ENCODE data around the gene IDE.
"Not testable (repeated sequence)": the region's sequence is repeated elsewhere in the genome, so short reads cannot be mapped to it uniquely, and the experiment has no call there.

The IDE gene

DNA sequence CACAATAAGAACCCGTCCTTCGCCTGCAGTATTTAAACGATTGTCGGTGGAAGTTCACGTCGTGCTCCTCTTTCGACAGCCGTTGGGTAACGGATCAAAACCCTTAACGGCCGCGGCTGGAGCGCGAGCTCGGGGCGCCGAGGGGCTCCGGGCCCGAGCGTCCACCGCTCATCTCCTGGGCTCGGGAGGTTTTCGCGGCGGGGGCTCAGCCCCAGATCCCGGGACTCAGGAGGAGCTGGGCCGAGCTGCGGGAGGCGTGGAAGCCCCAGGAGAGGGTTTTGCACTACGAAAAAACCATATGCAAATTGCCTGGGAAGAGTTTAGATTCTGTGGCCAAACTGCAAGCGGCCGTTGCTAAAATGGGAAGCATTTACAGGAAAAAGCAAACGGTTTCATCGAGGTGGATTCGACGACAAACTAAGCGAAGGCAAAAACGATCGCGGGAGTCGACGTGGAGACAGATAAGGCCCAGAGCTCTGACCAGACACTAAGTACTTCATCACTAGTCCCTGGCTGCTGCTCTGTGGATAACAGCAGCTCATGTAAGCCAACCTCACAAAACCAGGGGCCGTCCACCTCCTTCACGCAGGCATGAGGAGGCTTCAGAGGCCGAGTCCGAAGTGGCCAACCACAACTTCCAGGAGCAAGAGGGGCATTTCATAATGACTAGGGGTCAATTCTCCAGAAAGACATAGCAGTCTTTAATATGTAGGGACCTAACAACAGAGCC, 153.2 kb downstream of the IDE start:
- DNase-seq = no peak

DNA sequence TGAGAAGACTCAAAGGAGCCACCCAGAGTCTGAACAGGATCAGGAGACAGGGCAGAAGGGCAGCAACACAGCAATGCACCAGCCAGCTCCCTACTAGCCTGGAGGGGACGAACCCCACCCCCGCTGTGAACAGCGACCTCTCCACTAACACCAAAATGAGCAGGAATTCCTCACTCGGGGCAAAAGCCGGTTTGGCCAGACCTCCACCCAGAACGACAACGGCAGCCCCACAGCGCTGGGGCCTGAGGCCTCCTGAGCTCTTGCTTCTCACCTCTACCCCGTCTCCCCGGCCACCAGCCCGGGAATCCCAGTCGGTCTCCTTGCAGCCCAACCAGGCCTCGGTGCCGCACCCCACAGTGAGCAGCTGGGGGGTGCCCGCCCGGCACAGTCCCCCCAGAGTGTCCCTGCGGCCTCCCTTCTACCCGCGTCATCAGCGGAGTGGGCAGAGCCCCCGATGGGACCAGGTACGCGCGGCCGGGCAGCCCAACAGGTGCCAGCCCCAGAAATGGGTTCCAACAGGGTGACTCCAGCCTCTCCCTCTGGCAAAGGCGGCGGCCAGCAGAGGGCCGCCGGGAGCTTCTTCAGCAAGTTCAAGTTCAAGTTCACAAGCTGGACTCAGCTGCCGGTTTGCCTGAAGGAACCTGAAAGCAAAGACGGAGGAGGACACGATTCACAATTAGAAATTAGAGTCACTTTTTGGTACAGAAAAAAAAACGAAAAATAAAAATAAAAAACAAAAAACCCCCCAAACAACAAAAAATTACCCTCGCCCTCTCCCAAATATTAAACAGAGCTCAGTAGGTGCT, 153.9 kb downstream of the IDE start:
- peak in 12 of 56 donors; percentile 2 to 18 (median 8) for DNase-seq

DNA sequence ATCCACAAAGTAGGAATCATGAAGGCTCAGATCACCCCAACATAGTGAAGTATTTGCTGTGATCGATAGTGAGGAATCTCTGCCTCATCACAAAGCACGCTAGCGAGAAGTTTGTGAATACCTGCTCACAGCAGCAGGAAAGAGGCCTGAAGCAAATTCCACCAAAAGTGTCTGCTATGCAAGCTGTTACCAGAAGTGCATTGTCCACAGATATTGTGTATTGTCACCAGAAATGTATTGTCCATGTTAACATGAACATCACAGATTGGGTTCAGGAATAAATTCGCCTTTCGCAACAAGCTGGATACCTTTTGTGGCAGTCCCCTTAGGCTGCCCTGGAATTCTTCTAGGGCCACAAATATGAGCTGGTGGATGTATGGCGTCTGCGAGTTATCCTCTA, 155.0 kb downstream of the IDE start:
- DNase-seq = no peak

DNA sequence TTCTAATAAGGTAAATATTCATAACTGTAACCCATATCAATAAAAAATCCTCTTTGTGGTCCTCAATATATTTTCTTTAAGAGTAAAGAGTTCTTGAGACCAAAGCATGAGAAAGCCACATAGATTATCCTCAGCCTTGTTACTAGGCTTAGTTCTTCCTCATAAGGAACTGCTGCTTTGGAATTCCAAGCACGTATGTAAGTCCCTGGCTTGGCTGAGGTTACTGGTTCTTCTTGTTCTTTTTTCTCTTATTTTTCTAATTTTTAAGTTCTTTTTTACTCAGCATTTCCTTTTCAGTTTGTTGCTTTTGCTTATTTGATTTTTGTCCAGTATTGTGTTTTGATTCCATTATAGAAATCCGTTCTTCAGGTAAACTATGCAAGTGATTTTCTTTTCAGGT, 155.7 kb downstream of the IDE start:
- no peak for DNase-seq

DNA sequence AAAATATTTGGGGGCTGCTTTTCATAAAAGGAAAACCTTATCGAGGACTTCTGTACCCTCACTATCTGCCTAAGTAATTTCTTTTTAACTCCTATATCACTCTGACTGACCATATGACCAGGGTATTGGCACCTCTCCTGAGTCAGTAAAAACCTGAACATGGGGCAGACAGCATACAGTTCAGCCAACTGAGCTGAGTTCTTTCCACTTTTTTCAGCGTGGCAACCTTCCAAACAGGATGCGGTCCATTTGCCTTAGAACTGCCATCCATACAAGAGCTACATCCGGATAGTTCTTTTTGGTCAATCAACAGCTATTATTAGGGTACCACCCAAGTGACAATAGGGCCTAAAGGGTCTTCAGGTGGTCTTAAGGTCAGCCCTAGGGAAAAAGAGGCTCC, 160.4 kb downstream of the IDE start:
- DNase-seq = no peak

DNA sequence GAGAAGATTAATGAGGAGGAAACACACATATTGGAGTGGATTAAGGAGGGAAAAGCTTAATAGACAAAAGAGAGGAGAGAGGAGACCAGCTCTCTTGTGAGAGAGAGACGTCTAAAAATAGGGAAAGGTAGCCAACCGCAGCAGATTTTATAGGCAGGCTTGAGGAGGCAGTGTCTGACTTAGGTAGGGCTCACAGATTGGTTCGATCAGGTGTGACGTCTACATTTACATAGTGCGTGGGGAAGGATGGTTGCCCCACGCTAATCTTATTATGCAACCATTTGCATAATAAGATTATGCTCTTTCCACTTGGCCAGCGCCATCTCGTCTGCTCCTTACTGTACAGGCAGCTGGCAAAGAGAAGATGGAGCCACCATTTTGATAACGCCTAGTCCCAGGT, 160.9 kb downstream of the IDE start:
- DNase-seq = no peak

DNA sequence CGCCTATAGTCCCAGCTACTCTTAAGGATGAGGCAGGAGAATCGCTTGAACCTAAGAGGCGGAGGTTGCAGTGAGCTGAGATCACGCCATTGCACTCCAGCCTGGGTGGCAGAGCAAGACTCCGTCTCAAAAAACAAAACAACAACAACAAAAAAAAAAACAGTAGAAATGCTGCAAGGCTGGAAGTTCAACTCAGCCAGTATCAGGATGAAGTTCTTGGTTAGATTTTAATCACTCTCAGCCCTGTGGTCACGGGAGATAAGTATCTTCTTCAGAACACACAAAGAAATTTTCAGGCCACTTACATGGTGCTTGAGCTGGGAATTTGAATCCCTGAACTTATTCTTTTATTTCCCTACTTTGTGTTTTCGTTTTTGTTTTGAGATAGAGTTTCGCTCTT, 162.5 kb downstream of the IDE start:
- DNase-seq = no peak

DNA sequence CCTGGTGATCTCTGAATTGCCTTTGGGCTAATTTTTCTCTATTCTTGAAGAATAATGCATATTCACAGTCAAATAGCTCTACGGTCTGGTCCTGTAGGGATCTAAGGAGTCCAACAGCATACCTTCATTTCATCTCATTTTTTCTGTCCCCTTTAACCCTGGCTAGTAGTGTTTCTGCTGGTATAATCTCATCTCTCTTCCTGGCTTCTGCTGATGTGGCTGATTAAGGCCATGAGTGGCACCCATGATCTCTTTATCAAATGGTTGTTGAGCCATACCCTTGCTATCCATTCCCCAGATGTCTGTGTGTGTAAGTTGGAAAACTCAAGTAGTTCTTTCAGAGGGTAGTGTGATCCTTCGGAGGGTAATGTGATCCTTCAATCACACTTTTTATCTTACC, 163.4 kb downstream of the IDE start:
- DNase-seq = no peak

DNA sequence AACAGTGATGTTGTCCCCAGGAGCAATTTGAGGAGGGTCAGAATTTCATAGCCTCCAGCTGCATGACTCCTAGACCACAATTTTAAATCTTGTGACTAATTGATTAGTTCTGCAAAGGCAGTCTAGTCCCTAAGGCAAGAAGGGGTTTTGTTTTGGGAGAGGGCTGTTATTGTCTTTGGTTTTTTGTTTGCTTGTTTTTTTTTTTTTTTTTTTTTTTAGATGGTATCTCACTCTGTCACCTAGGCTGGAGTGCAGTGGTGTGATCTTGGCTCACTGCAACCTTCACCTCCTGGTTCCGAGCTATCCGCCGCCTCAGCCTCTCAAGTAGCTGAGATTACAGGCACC, 165.9 kb downstream of the IDE start:
- DNase-seq = no peak

DNA sequence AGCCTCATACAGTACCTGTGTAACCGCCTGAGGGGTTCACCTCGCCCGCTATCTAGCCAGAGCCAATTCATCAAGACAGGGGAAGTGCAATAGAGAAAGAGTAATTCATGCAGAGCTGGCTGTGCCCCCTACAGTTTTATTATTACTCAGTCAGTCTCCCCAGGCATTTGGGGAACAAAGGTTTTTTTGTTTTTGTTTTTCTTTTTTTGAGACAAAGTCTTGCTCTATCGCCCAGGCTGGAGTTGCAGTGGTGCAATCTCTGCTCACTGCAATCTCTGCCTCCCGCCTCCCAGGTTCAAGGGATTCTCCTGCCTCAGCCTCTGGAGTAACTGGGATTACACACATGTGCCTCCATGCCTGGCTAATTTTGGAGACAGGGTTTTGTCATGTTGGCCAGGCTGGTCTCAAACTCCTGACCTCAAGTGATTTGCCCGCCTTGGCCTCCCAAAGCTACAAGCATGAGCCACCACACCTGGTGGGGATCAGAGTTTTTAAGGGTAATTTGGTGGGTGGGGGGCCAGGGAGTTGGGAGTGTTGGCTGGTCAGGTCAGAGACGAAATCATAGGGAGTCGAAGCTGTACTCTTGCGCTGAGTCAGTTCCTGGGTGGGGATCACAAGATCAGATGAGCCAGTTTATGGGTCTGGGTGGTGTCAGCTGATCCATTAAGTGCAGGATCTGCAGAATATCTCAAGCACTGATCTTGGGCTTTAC, 166.4 kb downstream of the IDE start:
- DNase-seq = peak in 1 of 56 donors; percentile 32

DNA sequence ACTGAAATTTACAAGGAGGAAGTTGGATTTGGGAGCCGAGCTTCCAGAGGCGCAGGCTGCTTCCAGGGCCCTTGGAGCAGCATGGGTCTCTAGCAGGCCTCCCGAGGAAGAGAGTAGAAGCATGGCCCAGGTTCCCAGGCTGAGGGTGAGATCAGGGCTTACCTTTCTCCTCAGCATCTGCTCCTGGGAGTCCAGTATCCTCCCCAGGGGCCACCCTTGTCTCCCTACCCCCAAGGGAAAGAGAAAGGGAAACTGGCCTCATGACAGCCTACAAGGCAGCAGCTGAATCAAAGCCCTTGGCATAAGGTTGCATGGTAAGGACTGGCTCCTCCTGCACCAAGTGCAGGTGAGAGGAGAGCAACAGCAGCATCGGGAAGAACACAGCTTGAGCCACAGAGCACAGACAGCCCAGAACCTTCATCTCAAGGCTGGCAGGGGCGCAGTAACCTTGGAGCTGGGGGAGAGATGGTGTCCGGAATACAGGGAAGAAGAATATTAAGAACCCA, 168.4 kb downstream of the IDE start:
- DNase-seq = no peak

DNA sequence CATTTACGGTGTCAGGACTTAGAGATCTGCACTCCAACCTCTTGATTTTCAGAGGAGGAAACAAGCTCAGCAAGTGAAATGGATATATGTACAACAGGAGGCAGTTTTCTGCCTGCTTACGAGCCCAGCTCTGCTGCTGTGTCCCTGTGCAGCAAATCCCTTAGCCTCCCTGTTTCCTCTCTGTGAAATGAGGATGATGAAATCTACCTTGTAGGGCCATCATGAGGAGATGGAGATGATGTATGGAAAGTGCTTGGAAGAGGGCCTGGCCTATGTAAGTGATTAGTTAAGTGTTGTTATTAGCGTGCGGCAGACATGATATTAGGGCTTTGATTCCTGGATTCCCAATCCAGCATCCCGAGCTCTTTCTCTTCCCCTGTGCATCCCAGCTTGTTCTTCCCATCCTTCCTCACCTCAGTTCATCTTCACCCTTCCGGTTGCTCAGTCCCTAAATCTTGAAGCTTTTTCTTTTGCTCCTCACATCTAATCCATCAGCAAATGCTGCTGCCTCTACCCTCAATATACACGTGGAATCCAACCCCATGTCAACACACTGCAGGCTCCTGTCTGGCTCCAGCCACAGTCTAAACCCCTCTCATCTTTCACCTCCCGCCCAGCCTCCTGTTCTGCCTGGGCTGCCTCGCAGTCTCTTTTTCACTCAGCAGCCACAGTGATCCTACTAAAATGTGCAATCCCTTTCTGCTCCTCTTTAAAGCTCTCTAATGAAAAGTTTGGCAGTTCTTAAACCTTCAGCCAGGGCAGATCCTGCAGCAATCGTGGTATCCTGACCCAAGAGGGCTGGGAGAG, 169.1 kb downstream of the IDE start:
- no peak for DNase-seq

DNA sequence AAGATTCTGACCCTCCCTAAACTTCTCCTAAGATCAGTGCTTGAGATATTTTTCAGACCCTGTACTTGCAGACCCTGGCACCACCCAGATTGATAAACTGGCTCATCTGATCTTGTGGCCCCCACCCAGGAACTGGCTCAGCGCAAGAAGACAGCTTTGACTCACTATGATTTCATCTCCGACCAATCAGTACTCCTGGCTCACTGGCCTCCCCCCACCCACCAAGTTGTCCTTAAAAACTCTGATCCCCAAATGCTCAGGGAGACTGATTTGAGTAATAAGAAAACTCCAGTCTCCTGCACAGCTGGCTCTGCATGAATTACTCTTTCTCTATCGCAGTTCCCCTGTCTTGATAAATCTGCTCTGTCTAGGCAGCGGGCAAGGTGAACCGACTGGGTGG, 171.7 kb downstream of the IDE start:
- DNase-seq = not testable (repeated sequence)

All from amygdala (tissue), 56 donors.